ENCODE results near the gene GALNT2. TPM values are rescaled to one million over a fixed set of nuclear protein-coding genes. Genes with fewer than 3 reads are reported as not detected.

Gene GALNT2
- polyA plus RNA-seq, 1 donor: 47.1 TPM

DNA sequence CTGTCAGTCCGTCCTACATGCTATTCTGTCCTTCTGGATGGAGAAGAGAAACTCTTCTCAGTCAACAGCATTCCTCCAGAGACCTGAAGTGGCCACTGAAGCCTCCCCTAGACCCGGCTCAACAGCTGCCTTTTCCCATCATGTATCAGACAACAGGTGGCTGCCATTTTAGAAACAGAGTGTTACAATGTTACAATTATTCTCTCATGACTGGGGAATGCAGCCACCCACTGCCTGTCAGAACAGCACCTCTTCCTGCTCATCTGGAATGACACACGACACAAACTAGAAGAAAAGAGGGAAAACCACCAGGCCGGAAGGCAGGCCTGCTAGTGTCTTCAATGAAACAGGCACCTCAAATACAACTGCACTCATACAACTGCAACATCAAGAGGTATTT lies 253.8 kb downstream of the GALNT2 start:
- Histone ChIP-seq H3K9me3 (ENCODE audit: control insufficient read depth, low read depth, low read length) (no peaks in the 10 kb centered on the region), H3K36me3 (ENCODE audit: control insufficient read depth, insufficient read depth, low read length) (no peaks in the 10 kb centered on the region), H3K27ac (ENCODE audit: low read length) (no peak overlapping the region), H3K4me3 (ENCODE audit: low read length) (no peak overlapping the region), H3K4me1 (ENCODE audit: control insufficient read depth, insufficient read depth, low read length) (no peaks in the 10 kb centered on the region), H3K27me3 (ENCODE audit: control insufficient read depth, insufficient read depth, low read length) (no peaks in the 10 kb centered on the region)
- no CpG with 5 or more reads among the region's 4 CpGs for WGBS (ENCODE audit: insufficient coverage, low lambda C conversion rate)
- no peak for DNase-seq

GRCh38 chr1:230321341-230321740 lies 254.3 kb downstream of the GALNT2 start:
- H3K9me3 ChIP-seq (ENCODE audit: control insufficient read depth, low read depth, low read length): no peaks in the 10 kb centered on the region
- no peak overlapping the region for H3K27ac ChIP-seq (ENCODE audit: low read length)
- no peak overlapping the region for H3K4me3 ChIP-seq (ENCODE audit: low read length)
- no peak for DNase-seq
- no peaks in the 10 kb centered on the region for H3K36me3 ChIP-seq (ENCODE audit: control insufficient read depth, insufficient read depth, low read length)
- no peaks in the 10 kb centered on the region for H3K4me1 ChIP-seq (ENCODE audit: control insufficient read depth, insufficient read depth, low read length)
- no peaks in the 10 kb centered on the region for H3K27me3 ChIP-seq (ENCODE audit: control insufficient read depth, insufficient read depth, low read length)
- 98% methylated on average over 9 of the region's 9 CpGs for WGBS (ENCODE audit: insufficient coverage, low lambda C conversion rate)

DNA sequence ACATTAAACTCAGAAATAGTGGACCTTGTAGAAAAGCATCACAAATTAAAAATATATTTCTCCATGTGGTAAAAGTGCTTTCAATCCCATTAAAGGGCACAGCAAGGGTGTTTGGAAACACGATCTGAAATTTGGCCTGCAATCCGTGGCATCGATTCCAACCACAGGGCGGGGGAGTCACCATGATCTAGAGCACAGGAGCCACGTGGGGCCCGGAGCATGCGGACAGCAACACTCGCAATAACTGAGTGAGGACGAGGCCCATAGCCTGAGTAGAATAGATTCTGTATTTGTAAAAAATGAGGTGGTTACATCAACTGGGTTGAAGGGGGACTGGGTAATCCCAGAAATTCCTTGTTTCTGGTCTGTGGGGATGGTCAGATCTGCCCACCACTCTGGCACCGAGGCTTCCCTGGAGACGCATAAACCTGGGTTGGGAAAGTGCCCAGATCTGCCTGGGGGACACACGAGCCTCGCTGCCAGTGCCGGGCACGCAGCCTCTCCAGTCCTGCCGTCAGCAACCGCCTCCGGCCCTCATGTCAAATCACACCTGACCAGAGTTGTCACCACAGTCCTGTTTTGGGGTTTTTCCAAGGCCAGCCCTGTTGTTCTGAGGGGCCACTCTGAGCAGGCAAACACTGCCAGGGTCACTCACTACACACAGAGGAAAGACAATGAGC lies 254.8 kb downstream of the GALNT2 start:
- no CpG with 5 or more reads among the region's 18 CpGs for WGBS (ENCODE audit: insufficient coverage, low lambda C conversion rate)
- Histone ChIP-seq H3K27me3 (ENCODE audit: control insufficient read depth, insufficient read depth, low read length) (no peaks in the 10 kb centered on the region), H3K9me3 (ENCODE audit: control insufficient read depth, low read depth, low read length) (no peaks in the 10 kb centered on the region), H3K4me3 (ENCODE audit: low read length) (no peak overlapping the region), H3K4me1 (ENCODE audit: control insufficient read depth, insufficient read depth, low read length) (no peaks in the 10 kb centered on the region), H3K27ac (ENCODE audit: low read length) (no peak overlapping the region), H3K36me3 (ENCODE audit: control insufficient read depth, insufficient read depth, low read length) (no peaks in the 10 kb centered on the region)
- DNase-seq: no peak

GRCh38 chr1:230322421-230322756 lies 255.4 kb downstream of the GALNT2 start:
- Histone ChIP-seq H3K9me3 (ENCODE audit: control insufficient read depth, low read depth, low read length) (no peaks in the 10 kb centered on the region), H3K27ac (ENCODE audit: low read length) (no peak overlapping the region), H3K36me3 (ENCODE audit: control insufficient read depth, insufficient read depth, low read length) (no peaks in the 10 kb centered on the region), H3K4me3 (ENCODE audit: low read length) (no peak overlapping the region), H3K27me3 (ENCODE audit: control insufficient read depth, insufficient read depth, low read length) (no peaks in the 10 kb centered on the region), H3K4me1 (ENCODE audit: control insufficient read depth, insufficient read depth, low read length) (no peaks in the 10 kb centered on the region)
- no peak for DNase-seq
- 90% methylated on average over 2 of the region's 15 CpGs for WGBS (ENCODE audit: insufficient coverage, low lambda C conversion rate)

GRCh38 chr1:230322967-230323547 lies 256.0 kb downstream of the GALNT2 start:
- no peak overlapping the region for H3K4me3 ChIP-seq (ENCODE audit: low read length)
- no peaks in the 10 kb centered on the region for H3K4me1 ChIP-seq (ENCODE audit: control insufficient read depth, insufficient read depth, low read length)
- no peaks in the 10 kb centered on the region for H3K36me3 ChIP-seq (ENCODE audit: control insufficient read depth, insufficient read depth, low read length)
- DNase-seq: no peak
- H3K27ac ChIP-seq (ENCODE audit: low read length): no peak overlapping the region
- H3K9me3 ChIP-seq (ENCODE audit: control insufficient read depth, low read depth, low read length): peaks cover 2% of the 10 kb centered on the region
- no CpG with 5 or more reads among the region's 23 CpGs for WGBS (ENCODE audit: insufficient coverage, low lambda C conversion rate)
- H3K27me3 ChIP-seq (ENCODE audit: control insufficient read depth, insufficient read depth, low read length): no peaks in the 10 kb centered on the region

- H3K4me1 ChIP-seq (ENCODE audit: control insufficient read depth, insufficient read depth, low read length): no peaks in the 10 kb centered on the region
- DNase-seq: no peak
- H3K27me3 ChIP-seq (ENCODE audit: control insufficient read depth, insufficient read depth, low read length): no peaks in the 10 kb centered on the region
- no peak overlapping the region for H3K27ac ChIP-seq (ENCODE audit: low read length)
- no peak overlapping the region for H3K4me3 ChIP-seq (ENCODE audit: low read length)
- WGBS (ENCODE audit: insufficient coverage, low lambda C conversion rate): no CpG with 5 or more reads among the region's 9 CpGs
- peaks cover 2% of the 10 kb centered on the region for H3K9me3 ChIP-seq (ENCODE audit: control insufficient read depth, low read depth, low read length)
- no peaks in the 10 kb centered on the region for H3K36me3 ChIP-seq (ENCODE audit: control insufficient read depth, insufficient read depth, low read length)
These were observed 256.6 kb downstream of the GALNT2 start for GRCh38 chr1:230323686-230324085.

- Histone ChIP-seq H3K4me1 (ENCODE audit: control insufficient read depth, insufficient read depth, low read length) (no peaks in the 10 kb centered on the region), H3K4me3 (ENCODE audit: low read length) (no peak overlapping the region), H3K9me3 (ENCODE audit: control insufficient read depth, low read depth, low read length) (peaks cover 2% of the 10 kb centered on the region), H3K36me3 (ENCODE audit: control insufficient read depth, insufficient read depth, low read length) (no peaks in the 10 kb centered on the region), H3K27me3 (ENCODE audit: control insufficient read depth, insufficient read depth, low read length) (no peaks in the 10 kb centered on the region), H3K27ac (ENCODE audit: low read length) (no peak overlapping the region)
- peak in 1 of 2 donors; percentile 31 for DNase-seq
- 80% methylated on average over 1 of the region's 31 CpGs for WGBS (ENCODE audit: insufficient coverage, low lambda C conversion rate)
These were observed 260.2 kb downstream of the GALNT2 start for GRCh38 chr1:230326971-230327891.

- WGBS (ENCODE audit: insufficient coverage, low lambda C conversion rate): 83% methylated on average over 3 of the region's 9 CpGs
- H3K4me3 ChIP-seq (ENCODE audit: low read length): no peak overlapping the region
- H3K27ac ChIP-seq (ENCODE audit: low read length): no peak overlapping the region
These were observed 260.9 kb downstream of the GALNT2 start for GRCh38 chr1:230327892-230328284.

DNA sequence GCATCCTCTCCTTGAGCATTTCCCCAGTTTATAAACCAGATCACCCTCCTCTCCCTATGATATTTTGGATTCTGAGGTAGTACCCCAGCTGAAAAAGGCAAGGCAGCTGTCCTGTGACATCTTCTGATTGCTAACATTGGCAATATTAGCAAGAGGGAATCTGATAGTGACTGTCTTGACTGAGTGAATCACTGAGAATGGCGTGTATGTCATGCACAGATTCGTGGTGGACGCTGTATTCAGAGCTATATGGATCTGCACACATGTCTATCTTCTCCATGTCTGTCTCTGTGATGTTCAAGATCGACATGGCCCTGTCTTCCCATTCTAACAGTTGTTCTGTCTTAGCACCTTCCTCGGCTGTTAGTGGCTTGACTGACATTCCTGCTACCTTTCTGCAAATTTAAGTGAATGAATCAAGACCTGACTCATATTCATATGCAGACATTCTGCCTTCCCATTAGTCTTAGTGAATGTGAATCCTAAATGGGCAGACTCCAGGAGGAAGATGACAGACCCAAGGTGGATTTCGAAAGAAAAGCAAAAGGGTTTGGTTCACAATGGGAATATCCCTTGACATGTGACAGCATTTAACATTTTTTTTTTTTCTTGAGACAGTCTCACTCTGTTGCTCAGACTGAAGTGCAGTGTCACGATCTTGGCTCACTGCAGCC lies 261.4 kb downstream of the GALNT2 start:
- WGBS (ENCODE audit: insufficient coverage, low lambda C conversion rate): no CpG with 5 or more reads among the region's 7 CpGs
- no peaks in the 10 kb centered on the region for H3K4me1 ChIP-seq (ENCODE audit: control insufficient read depth, insufficient read depth, low read length)
- peaks cover 2% of the 10 kb centered on the region for H3K9me3 ChIP-seq (ENCODE audit: control insufficient read depth, low read depth, low read length)
- DNase-seq: no peak
- no peaks in the 10 kb centered on the region for H3K27me3 ChIP-seq (ENCODE audit: control insufficient read depth, insufficient read depth, low read length)
- H3K36me3 ChIP-seq (ENCODE audit: control insufficient read depth, insufficient read depth, low read length): no peaks in the 10 kb centered on the region
- H3K27ac ChIP-seq (ENCODE audit: low read length): no peak overlapping the region
- no peak overlapping the region for H3K4me3 ChIP-seq (ENCODE audit: low read length)

More at GRCh38 chr1:230327892-230328284, 260.9 kb downstream of the GALNT2 start:
- no peak for DNase-seq
- Histone ChIP-seq H3K27me3 (ENCODE audit: control insufficient read depth, insufficient read depth, low read length) (no peaks in the 10 kb centered on the region), H3K36me3 (ENCODE audit: control insufficient read depth, insufficient read depth, low read length) (no peaks in the 10 kb centered on the region), H3K9me3 (ENCODE audit: control insufficient read depth, low read depth, low read length) (peaks cover 2% of the 10 kb centered on the region), H3K4me1 (ENCODE audit: control insufficient read depth, insufficient read depth, low read length) (no peaks in the 10 kb centered on the region)

DNA sequence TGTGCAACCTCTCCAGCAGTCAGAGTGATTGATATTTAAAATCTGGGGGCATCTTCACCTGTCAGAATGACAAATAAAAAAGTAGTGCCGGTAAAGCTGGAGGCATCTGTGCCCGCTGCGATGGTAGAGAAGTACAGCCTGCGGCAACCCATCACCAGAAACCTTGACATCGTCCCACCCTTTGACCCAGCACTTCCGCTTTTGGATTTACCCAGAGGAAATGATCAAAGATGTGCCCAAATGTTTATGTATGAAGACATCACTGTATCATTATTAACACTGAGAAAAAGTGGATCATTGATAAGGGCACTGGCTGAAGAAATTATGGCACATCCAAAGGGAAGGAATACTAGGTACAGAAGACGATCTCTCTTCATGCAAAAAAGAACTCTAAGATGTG lies 263.1 kb downstream of the GALNT2 start:
- Histone ChIP-seq H3K4me3 (ENCODE audit: low read length) (no peak overlapping the region), H3K9me3 (ENCODE audit: control insufficient read depth, low read depth, low read length) (peaks cover 2% of the 10 kb centered on the region), H3K27me3 (ENCODE audit: control insufficient read depth, insufficient read depth, low read length) (no peaks in the 10 kb centered on the region), H3K4me1 (ENCODE audit: control insufficient read depth, insufficient read depth, low read length) (no peaks in the 10 kb centered on the region), H3K36me3 (ENCODE audit: control insufficient read depth, insufficient read depth, low read length) (no peaks in the 10 kb centered on the region), H3K27ac (ENCODE audit: low read length) (no peak overlapping the region)
- DNase-seq: no peak
- WGBS (ENCODE audit: insufficient coverage, low lambda C conversion rate): no CpG with 5 or more reads among the region's 7 CpGs
